ENCODE data around the gene PGR. TPM values are rescaled to one million over a fixed set of nuclear protein-coding genes. Genes with fewer than 3 reads are reported as not detected.

The PGR gene
- total and polyA plus RNA-seq, 2 of the 8 experiments (the other 6 are each of a cell fraction or from before 2014, with no cell fraction given), result 0.03 to 0.35 TPM

GRCh38 chr11:101043940-101044339, 85.7 kb downstream of the PGR start:
- 100% methylated on average over 1 of the region's 1 CpG; no CpG with 5 or more reads in 1 of the 2 experiments for WGBS, 2 experiments (ENCODE audit: extremely low coverage in 1 of 2, insufficient coverage in 1 of 2, insufficient read length in 1 of 2, insufficient replicate concordance in 2 of 2, low coverage in 1 of 2, low lambda C conversion rate in 2 of 2, missing lambda C conversion rate in 1 of 2)
- H3K79me2 ChIP-seq (ENCODE audit: control insufficient read depth in 1 of 2, insufficient read depth in 2 of 2, low read length in 2 of 2), result no peaks in the 10 kb centered on the region
- no peak overlapping the region for H2BK5ac ChIP-seq (ENCODE audit: low read depth, low read length)
- no peaks in the 10 kb centered on the region for H4K20me1 ChIP-seq (replicated peaks in 1 of 2; ENCODE audit: control insufficient read depth in 1 of 2, insufficient read depth in 2 of 2, low read length in 2 of 2)
- no peak overlapping the region for H3K14ac ChIP-seq (ENCODE audit: insufficient read length)
- no peaks in the 10 kb centered on the region for H3K36me3 ChIP-seq (ENCODE audit: control insufficient read depth in 2 of 4, insufficient read depth in 4 of 4, low read length in 3 of 4)
- H3K4me1 ChIP-seq (replicated peaks in 1 of 4; ENCODE audit: control insufficient read depth in 3 of 4, insufficient read depth in 4 of 4, low read length in 3 of 4), result no peaks in the 10 kb centered on the region
- H3K18ac ChIP-seq (ENCODE audit: extremely low read depth, low read length), result no peak overlapping the region
- no peak overlapping the region for H4K91ac ChIP-seq (replicated peaks; ENCODE audit: insufficient read length, low read length)
- no peak overlapping the region for H4K8ac ChIP-seq (ENCODE audit: extremely low read depth, insufficient read depth, low read length)
- no peak overlapping the region for H3K4me2 ChIP-seq (ENCODE audit: insufficient read depth in 1 of 2, low read depth in 2 of 2, low read length in 2 of 2)
- H2AK5ac ChIP-seq (ENCODE audit: low read depth, low read length), result no peak overlapping the region
- no peak overlapping the region for H2BK15ac ChIP-seq (ENCODE audit: low read length)
- H2AFZ ChIP-seq (ENCODE audit: low read length), result no peak overlapping the region
- H2BK12ac ChIP-seq (ENCODE audit: low read depth, low read length), result no peak overlapping the region
- H3K4ac ChIP-seq (replicated peaks; ENCODE audit: insufficient read length, low read depth, low read length), result no peak overlapping the region
- H3K56ac ChIP-seq (replicated peaks; ENCODE audit: insufficient read length, low read depth, low read length), result no peak overlapping the region
- no peak overlapping the region for H3K9ac ChIP-seq (replicated peaks in 1 of 4; ENCODE audit: extremely low read depth in 1 of 4, low read depth in 3 of 4, low read length in 3 of 4)
- no peaks in the 10 kb centered on the region for H3K9me3 ChIP-seq (ENCODE audit: insufficient read depth in 2 of 2, low read depth in 1 of 2, low read length in 1 of 2)
- FAIRE-seq, result peak; percentile 36
- ChIA-PET CTCF (ENCODE audit: partially characterized antibody) (interaction anchor here (0.7 to 1.4 kb wide), 4 partner anchors 15 to 261 kb away, joined by 3 to 5 read pairs (median 4); no protein-coding TSS in a partner anchor), POLR2A (ENCODE audit: partially characterized antibody) (no interaction called here)
- no peak overlapping the region for H3K4me3 ChIP-seq (ENCODE audit: extremely low read depth in 1 of 4, insufficient read depth in 2 of 4, low read depth in 3 of 4, low read length in 4 of 4)
- no peaks in the 10 kb centered on the region for H3K27me3 ChIP-seq (replicated peaks in 1 of 4; ENCODE audit: control insufficient read depth in 3 of 4, extremely low read depth in 1 of 4, insufficient read depth in 3 of 4, low read length in 3 of 4)
- no peak for DNase-seq (ENCODE audit: low read depth in 1 of 2, low spot score in 2 of 2)
- no peak overlapping the region for H3K27ac ChIP-seq (ENCODE audit: low read depth, low read length)
- H3K23me2 ChIP-seq (ENCODE audit: low read depth, low read length), result no peaks in the 10 kb centered on the region
- TF ChIP-seq TAF1 (IDR thresholded peaks at IDR 0.05; ENCODE audit: low read depth, low read length) (no peak), CBX5 (IDR thresholded peaks at IDR 0.05; ENCODE audit: low read depth, low read length) (no peak), CTBP2 (IDR thresholded peaks at IDR 0.05; ENCODE audit: borderline replicate concordance, insufficient read depth, insufficient read length, low read length) (no peak), YY1 (IDR thresholded peaks at IDR 0.05; ENCODE audit: low read depth, low read length) (no peak), NANOG (IDR thresholded peaks at IDR 0.05; ENCODE audit: insufficient read depth, low read depth, low read length, poor library complexity, severe bottlenecking) (no peak), SIX5 (IDR thresholded peaks at IDR 0.05; ENCODE audit: low read depth, low read length) (no peak)
- H2BK20ac ChIP-seq (ENCODE audit: low read length), result no peak overlapping the region
- H3K79me1 ChIP-seq (ENCODE audit: low read depth, low read length), result no peaks in the 10 kb centered on the region
- no peak overlapping the region for H2BK120ac ChIP-seq (replicated peaks; ENCODE audit: low read depth, low read length)
- no peak overlapping the region for H3K23ac ChIP-seq (ENCODE audit: insufficient read length)
- no peak overlapping the region for H4K5ac ChIP-seq (ENCODE audit: insufficient read length, low read depth, low read length)
